ENCODE data around the gene PCSK4.

DNA sequence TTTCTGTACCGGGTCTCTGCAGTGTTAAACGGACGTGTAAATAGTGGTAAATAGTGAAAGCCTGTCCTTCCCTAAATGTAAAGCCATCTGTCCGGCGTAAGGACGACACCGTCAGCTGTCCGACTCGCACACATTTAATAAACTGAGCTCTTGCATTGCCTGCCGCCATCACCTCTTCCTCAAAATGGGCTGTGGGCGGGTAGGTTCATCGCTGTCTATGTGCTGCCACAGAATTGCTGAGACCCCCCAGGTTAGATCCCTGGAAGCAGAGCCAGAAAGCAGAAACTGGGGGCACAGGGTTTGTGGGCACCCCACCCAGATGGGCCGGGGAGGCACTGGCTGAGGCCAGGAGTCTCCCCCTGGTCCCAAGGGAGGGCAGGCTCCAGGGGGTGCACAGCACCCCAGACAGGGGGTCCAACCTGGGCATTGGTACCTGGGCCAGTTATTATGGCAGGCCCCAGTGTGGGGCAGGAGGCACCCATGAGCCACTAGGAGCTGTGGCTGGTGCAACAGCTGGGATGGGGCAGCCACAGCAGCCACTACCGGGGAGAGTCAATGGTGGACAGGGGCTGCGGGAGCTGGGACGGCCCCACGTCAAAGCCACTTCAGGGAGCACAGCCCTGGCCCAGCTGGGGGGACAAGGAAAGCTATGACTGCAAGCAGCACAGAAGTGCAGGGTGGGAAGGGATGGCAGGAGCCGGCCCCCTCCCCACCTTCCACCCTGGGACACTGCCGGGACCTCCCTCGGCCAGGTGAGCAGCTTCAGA, 16.9 kb downstream of the PCSK4 start:
- TF ChIP-seq POLR2AphosphoS5 (IDR thresholded peaks at IDR 0.05; ENCODE audit: low read depth, low read length) (no peak), SIN3A (IDR thresholded peaks at IDR 0.05; ENCODE audit: borderline replicate concordance, insufficient read depth, low read depth, low read length) (no peak), TCF7L2 (IDR thresholded peaks at IDR 0.05; ENCODE audit: low read depth, low read length) (no peak)
- TF ChIP-seq, protein P1, sequence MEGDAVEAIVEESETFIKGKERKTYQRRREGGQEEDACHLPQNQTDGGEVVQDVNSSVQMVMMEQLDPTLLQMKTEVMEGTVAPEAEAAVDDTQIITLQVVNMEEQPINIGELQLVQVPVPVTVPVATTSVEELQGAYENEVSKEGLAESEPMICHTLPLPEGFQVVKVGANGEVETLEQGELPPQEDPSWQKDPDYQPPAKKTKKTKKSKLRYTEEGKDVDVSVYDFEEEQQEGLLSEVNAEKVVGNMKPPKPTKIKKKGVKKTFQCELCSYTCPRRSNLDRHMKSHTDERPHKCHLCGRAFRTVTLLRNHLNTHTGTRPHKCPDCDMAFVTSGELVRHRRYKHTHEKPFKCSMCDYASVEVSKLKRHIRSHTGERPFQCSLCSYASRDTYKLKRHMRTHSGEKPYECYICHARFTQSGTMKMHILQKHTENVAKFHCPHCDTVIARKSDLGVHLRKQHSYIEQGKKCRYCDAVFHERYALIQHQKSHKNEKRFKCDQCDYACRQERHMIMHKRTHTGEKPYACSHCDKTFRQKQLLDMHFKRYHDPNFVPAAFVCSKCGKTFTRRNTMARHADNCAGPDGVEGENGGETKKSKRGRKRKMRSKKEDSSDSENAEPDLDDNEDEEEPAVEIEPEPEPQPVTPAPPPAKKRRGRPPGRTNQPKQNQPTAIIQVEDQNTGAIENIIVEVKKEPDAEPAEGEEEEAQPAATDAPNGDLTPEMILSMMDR (IDR thresholded peaks at IDR 0.05) = no peak
- TF ChIP-seq, protein P2, sequence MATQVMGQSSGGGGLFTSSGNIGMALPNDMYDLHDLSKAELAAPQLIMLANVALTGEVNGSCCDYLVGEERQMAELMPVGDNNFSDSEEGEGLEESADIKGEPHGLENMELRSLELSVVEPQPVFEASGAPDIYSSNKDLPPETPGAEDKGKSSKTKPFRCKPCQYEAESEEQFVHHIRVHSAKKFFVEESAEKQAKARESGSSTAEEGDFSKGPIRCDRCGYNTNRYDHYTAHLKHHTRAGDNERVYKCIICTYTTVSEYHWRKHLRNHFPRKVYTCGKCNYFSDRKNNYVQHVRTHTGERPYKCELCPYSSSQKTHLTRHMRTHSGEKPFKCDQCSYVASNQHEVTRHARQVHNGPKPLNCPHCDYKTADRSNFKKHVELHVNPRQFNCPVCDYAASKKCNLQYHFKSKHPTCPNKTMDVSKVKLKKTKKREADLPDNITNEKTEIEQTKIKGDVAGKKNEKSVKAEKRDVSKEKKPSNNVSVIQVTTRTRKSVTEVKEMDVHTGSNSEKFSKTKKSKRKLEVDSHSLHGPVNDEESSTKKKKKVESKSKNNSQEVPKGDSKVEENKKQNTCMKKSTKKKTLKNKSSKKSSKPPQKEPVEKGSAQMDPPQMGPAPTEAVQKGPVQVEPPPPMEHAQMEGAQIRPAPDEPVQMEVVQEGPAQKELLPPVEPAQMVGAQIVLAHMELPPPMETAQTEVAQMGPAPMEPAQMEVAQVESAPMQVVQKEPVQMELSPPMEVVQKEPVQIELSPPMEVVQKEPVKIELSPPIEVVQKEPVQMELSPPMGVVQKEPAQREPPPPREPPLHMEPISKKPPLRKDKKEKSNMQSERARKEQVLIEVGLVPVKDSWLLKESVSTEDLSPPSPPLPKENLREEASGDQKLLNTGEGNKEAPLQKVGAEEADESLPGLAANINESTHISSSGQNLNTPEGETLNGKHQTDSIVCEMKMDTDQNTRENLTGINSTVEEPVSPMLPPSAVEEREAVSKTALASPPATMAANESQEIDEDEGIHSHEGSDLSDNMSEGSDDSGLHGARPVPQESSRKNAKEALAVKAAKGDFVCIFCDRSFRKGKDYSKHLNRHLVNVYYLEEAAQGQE (IDR thresholded peaks at IDR 0.05; ENCODE audit: insufficient read depth in 1 of 2, low read depth in 2 of 2, low read length in 1 of 2) = no peak

All from Panc1 (cell line).